ENCODE measurements around the gene G2E3.
"Not testable (repeated sequence)": the region's sequence is repeated elsewhere in the genome, so short reads cannot be mapped to it uniquely, and the experiment has no call there.

Gene G2E3, protein sequence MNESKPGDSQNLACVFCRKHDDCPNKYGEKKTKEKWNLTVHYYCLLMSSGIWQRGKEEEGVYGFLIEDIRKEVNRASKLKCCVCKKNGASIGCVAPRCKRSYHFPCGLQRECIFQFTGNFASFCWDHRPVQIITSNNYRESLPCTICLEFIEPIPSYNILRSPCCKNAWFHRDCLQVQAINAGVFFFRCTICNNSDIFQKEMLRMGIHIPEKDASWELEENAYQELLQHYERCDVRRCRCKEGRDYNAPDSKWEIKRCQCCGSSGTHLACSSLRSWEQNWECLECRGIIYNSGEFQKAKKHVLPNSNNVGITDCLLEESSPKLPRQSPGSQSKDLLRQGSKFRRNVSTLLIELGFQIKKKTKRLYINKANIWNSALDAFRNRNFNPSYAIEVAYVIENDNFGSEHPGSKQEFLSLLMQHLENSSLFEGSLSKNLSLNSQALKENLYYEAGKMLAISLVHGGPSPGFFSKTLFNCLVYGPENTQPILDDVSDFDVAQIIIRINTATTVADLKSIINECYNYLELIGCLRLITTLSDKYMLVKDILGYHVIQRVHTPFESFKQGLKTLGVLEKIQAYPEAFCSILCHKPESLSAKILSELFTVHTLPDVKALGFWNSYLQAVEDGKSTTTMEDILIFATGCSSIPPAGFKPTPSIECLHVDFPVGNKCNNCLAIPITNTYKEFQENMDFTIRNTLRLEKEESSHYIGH

DNA sequence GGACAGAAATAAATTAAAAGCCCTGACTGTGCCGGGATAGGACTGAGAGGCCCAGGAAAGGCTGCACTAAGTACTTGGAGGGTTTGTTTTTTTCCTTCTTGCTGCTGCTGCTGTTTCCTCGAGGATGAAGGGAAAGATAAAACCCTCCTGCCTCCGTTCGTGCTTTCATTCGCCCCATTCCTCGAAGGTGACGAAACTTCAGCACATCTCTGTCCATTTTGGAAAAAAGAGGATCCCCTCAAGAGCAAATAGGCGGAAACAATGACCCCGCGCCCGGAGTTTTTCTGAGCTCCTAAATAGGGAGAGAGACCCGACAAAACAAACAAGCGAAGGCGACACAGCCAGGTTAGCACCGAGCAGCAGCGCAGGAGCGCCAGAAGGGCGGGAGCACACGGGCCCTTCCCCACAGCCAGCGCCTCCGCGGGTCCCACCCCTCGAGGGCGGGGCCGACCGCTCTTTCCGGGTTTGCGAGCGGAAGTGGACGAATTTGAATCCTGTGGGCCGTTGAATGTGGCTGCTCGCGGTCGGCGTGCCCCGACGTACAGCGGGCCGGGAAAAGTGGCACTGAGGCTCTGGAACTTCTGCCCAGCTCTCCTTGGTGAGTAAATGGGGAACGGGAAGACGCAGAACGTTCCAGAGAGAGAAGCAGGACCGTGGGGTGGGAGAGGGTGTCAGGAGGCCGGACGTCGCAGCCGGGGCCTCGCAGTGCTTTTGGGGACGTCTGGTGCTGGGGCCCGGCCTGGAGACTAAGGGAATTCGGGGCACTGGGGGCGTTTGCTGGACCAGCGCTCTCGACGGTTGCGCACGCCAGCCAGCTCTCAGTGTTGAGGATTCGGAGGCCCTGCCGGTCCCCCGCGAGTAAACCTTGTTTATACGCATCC lies at the start of gene G2E3:
Gene G2E3 (plus strand): TSS at position 484 of the 881 bp plus-strand sequence. CDS start 21,922 bp downstream, outside the sequence.
- in situ Hi-C loops (cut with HindIII; ENCODE audit: low sequenced_read_pairs) = no loop called here

DNA sequence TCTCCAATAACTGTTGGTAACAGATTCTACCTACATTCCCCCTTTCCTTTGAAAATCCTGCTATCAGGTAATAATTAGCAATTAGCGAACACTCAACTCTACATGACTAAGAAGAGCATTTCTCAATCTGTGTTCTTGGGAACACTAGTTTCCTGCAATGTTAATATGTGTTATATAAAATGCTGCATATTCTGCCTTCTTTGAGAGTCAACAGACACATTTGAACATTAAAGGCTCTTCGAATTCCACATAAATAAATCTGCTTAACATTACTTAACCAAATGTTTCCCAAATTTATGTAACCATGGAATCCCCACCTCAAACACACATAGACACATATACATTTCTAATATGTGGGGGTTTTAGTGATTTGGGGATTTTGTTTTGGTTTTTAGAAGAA lies 41.2 kb upstream of the G2E3 start:
- in situ Hi-C loops (cut with HindIII; ENCODE audit: low sequenced_read_pairs) = no loop called here

DNA sequence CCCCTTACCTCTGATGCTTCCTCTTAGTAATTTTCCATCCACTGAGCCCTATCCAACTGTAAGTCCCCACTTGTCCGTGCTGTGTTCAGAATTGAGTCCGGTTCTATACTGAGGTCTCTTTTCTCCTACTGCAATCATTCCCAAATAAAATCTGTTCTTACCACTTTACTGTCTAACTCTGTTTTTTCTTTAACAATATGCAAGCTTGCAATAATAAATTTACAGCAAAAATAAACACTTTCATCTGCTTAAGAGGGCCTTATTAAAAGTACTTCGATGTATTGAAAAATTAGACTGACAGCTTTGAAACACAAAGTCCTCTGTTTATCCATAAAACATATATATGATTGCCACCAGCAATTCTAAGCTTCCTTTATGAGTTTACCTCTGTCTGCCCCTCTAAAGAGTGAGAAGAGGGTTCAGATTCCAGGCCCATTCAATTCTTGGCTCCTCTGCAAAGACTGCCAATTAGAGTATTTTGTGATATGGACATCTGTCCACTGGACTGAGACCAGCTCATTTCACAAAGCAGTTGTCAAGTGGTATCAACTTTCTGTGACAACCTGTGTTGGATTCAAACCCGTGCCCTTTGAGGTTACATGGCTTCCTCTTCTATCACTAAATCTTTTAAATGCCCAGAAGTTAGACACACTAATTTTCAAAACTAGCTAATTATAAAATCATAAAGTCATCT lies 39.9 kb upstream of the G2E3 start:
- in situ Hi-C loops (cut with HindIII; ENCODE audit: low sequenced_read_pairs) = no loop called here

DNA sequence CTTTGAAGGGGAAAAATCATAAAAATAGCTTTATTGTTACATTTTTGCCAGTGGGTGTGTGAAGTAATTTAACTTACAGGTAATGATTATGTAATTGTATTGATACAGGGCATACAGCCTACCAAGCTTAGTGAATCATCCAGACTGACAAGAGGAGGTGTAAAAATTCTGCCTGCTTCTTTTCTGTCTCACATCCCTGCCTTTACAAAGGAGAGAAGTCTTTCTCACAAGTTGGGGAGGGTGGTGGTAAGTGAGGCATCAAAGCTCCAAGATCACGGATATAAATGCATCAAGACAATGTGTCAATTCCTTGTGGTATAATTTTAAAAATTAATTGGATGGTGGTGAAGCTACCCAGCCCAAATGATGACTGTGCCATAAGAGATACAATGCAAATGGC lies 39.0 kb upstream of the G2E3 start:
- in situ Hi-C loops (cut with HindIII; ENCODE audit: low sequenced_read_pairs) = no loop called here

DNA sequence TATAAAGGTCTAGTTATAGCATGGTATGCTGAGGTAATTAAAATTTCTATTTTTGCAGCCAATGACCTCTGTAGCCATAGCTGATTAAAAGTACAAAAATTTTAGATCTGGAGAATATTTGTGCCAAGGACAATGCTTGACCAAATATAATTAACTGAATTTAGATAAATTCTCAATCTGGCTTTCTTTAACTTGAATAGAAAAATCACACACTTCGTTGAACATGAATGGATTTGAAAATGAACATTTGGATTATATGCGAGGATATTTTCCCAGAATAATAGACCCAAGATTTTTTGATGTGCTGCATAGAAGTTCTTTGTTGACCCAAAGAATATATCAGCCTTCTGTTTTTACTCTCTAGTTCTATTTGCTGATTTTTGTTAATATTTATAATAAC lies 38.4 kb upstream of the G2E3 start:
- in situ Hi-C loops (cut with HindIII; ENCODE audit: low sequenced_read_pairs) = no loop called here

DNA sequence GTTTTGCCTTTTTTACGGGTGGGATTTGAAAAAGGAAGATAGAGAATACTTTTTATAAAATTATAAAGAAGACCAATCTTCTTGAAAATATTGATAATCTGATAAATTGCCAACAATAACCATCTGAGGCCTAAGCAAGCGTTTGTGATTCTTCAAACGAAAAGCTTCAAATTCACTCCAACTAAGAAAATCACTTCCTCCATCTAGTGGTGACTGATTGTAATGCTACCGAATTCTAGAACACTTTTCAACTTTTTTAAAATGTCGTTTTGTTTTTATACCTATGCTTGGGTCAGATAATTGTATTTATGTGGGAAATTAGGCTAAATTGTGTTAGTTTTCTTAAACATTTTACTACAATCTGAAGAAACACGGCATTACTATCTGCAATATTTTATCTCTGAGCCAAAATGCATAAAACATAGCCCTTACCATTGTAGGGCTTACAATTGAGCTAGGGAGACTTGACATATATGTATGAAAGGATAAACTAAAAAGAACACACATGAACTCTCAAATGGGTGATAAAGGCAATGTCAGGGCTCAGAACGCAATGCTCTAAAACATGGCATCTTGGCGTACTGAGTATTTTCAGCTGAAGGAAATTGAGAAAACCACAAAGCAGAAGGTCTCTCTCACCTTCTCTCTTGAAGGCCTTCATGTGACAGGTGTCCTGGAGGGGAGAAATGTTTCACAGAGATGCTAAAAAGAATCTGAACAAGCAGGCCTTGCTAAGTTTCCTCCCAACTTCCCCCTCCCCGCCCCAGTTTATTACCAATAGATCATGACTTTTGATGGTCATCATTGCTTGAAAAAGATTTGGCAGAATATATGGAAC lies 36.8 kb upstream of the G2E3 start:
- in situ Hi-C loops (cut with HindIII; ENCODE audit: low sequenced_read_pairs) = no loop called here

DNA sequence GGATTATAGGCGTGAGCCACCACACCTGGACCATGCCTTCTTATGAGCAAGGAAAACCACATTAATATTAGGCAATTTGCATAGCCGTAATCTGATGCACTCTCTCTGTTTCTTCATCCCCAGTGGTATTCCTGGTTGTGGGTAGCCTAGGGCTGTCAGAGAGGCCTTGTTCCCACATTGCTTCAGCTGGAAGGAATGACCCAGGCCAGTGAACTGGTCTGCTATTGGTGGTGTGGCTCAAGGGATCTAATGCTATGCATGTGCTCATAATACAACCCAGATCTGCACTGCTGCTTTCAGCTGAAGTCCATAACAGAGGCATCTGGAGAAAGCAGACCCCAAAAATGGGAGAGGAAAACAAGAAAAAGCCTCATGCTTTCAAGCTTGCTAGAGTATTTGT lies 33.1 kb upstream of the G2E3 start:
- in situ Hi-C loops (cut with HindIII; ENCODE audit: low sequenced_read_pairs) = no loop called here

DNA sequence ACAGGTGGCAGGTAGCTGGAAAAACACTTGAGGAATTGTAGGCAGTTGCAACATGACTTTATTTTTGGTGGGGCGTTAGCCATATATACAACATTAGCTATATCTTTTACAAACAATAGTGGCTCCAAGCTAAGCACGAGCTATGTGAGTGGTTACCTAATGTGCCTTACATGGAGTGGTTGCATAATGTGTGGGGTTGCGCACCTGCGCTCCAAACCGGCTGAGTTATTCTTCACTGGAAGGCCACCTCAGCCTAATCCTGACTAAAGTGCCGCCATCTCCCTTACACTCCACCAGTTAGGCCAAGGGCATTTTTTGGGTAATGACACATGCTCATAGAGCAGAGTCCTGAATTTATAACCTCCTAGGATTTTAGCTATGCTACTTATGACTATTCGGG lies 31.8 kb upstream of the G2E3 start:
- in situ Hi-C loops (cut with HindIII; ENCODE audit: low sequenced_read_pairs) = no loop called here

DNA sequence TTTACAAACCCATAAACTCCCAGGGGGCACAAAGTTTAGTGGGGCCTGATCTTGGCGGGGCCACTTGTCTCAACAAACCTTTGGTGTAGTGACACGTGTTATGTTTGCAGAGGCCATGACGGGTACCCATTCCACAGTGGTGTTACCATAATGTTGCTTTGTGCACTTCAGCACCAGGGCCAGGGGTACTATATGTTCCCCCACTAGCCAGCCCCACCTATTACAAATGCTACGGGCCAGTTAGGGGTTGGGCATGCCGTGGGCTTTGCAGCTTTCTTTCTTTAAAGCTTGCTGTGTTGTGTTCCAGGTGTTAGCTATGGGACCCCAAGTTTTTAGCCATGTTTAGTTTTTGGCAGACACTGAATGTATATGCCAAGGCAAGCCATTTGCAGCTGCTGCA lies 30.8 kb upstream of the G2E3 start:
- in situ Hi-C loops (cut with HindIII; ENCODE audit: low sequenced_read_pairs) = no loop called here

DNA sequence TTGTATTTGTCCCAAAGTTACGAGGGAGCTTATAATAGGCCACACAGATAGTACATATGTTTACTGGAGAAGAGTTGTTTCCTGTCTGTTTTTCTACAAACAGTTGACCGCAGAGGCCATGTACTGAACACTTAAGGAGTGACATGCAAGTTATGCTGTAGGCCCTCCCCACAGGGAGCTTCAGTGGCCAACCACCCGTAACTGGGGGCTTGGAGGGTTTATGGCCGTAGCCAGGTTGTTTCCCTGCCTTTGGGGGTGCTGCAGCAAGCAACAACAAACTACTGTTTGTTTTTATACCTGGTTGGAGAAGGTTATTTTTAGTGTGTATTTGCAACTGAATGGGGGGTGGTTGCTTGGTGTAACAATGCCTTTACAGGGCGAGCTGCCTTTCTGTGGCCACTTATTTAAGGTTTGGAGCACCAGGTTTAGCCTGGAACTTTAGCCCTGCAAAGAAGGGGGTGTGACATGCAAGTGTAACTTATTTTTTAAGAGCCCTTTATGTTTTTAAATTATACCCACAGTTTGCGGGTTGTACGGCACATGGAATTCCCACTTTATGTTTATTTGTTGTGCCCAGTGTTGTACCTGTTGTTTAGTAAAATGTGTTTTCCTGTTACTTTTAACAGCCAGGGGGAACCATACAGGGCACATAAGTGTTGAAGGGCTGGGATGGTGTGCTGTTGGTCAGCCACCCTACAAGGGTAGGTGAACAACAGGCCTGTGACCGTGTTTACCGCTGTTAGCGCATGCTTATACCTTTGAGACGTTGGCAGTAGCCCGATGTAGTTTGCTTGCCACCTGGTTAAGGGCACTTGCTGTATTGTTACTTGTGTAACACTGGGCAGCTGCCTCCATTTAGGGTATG lies 29.9 kb upstream of the G2E3 start:
- in situ Hi-C loops (cut with HindIII; ENCODE audit: low sequenced_read_pairs) = no loop called here

DNA sequence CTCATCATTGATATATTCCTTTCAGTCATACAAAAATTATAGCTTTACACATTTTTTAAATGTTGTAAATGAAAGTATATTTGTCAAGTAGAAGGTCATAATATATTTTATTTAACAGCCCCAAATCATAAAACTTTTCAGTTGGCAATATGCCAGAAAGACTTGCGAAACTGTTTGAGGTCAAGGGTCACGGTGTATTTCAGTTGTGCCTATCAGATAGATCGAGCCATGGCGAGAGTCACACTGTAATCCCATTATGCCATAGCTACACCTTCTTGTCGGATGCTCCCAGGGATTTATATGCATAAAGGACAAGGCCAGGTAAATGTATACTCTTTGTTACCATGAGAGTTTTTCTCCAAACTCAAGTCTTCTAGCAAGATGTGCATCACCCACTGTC lies 26.7 kb upstream of the G2E3 start:
- in situ Hi-C loops (cut with HindIII; ENCODE audit: low sequenced_read_pairs) = no loop called here

DNA sequence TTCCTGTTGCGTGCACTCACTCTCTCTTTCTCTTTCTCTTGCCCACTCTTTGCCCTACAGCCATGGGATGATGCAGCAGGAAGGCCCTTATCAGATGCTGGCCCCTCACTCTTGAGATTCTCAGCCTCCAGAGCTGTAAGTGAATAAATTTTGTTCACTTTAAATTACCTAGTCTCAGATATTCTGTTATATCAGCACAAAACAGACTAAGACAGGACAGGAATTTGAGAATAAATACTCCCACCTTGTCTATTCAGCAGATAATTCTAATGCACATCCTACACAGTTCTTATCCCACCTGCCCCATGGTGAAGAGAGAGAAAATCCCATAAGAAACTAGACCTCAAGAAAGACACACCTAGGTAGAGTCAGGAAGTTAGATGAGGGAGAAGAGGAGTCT lies 25.8 kb upstream of the G2E3 start:
- in situ Hi-C loops (cut with HindIII; ENCODE audit: low sequenced_read_pairs) = no loop called here

DNA sequence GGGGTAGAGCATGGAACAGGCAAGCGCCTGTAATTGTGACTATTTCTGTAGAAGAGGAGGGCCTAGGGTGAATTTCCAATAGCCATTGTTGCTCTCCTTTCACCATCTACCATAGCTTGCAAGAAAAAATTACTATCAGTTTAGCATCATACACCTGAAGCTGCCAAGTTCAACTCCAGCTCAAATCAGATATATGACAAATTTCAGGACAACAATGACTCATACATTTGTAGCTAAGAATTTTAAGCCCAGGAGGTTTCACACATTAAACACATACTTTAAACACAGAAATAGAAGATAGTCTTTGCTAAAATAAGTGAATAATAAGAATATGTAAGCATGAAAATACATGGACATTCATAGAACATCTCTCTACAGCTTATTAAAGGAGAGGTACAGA lies 17.6 kb upstream of the G2E3 start:
- in situ Hi-C loops (cut with HindIII; ENCODE audit: low sequenced_read_pairs) = no loop called here

DNA sequence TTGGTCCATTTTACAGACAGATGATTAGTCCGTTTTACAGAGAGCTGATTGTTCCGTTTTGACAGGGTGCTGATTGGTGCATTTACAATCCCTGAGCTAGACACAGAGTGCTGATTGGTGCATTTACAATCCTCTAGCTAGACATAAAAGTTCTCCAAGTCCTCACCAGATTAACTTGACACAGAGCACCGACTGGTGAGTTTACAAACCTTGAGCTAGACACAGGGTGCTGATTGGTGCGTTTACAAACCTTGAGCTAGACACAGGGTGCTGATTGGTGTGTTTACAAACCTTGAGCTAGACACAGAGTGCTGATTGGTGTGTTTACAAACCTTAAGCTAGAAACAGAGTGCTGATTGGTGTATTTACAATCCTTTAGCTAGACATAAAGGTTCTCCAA lies 12.2 kb upstream of the G2E3 start:
- in situ Hi-C loops (cut with HindIII; ENCODE audit: low sequenced_read_pairs) = not testable (repeated sequence)

DNA sequence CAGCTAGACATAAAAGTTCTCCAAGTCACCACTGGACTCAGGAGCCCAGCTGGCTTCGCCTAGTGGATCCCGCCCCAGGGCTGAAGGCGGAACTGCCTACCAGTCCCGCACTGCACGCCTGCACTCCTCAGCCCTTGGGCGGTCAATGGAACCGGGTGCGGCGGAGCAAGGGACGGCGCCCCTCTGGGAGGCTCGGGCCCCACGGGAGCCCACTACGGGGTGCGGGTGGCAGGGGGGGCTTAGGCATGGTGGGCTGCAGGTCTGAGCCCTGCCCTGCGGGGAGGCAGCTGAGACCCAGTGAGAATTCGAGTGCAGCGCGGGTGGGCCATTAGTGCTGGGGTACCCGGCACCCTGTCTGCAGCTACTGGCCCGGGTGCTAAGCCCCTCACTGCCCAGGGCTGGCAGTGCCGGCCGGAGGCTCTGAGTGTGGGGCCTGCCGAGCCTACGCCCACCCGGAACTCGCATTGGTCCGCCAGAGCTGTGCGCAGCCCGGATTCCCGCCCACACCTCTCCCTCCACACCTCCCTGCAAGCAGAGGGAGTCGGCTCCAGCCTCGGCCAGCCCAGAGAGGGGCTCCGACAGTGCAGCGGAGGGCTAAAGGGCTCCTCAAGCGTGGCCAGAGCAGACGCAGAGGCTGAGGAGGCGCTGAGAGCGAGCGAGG lies 11.4 kb upstream of the G2E3 start:
- in situ Hi-C loops (cut with HindIII; ENCODE audit: low sequenced_read_pairs) = no loop called here

DNA sequence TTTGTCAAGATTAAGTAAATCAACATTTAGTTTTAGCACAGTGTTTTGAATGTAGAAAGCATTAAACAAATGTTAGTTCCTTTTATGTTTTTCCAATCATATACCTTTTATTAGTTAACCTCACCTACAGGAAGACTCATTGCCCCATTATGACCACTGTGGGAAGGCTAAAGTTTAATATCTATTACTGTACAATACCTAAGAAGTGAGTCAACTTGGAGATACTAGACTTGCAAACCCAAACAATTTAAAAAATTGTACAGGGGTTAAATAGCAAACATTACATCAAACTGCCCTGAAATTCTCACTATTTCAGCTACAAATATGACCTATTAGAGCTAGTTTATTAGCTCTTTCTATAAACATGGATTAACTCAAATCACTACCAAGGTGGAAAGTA lies 8.6 kb upstream of the G2E3 start:
- in situ Hi-C loops (cut with HindIII; ENCODE audit: low sequenced_read_pairs) = no loop called here

DNA sequence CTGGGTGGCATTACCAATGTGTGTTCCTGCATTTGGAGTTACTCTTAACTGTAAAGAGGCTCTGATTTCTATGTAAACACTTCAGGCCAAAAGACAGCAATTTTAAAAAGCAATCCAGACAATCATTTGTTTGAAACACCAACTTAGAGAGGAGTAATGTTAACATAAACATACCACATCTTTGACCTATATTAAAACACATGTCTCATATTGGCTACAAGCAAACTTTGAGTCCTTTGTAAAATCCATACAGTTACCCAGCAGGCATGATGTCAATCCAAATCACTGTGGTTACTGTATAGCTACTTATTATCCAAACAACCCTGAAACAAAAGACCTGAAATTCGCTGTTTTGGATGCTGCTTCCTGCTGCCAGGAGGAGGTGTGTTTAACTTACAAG lies 7.5 kb upstream of the G2E3 start:
- in situ Hi-C loops (cut with HindIII; ENCODE audit: low sequenced_read_pairs) = no loop called here

DNA sequence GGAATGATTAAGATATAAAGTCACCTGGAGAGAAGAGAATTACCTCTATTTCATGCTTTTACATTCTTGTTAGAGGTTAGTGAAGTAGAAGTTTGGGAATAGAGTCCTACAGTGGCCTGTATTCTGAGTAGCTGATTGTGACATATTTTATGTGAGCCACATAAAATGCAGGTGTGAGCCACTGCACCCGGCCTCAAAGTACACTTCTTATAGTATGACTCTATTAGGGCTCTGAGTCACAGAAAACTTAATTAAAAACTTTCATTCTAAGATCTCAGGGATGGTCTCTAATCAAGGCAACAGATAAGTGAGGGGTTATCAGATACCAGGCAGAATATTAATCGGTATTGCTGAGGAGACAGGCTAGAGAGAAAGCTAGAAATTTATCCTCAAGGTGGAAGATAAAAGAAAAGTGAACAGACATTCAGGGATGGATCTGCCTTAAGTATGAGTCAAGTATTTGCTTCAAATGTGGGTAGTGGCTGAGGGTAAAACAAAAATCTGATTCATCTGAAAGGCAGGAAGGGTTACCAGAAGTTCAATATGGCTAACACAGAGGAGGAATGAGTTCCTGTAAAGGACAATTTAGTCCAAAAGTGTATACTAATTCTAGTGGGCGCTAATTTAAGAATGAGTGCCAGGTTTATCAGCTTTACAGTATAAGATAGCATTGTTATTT lies 5.5 kb upstream of the G2E3 start:
- in situ Hi-C loops (cut with HindIII; ENCODE audit: low sequenced_read_pairs) = no loop called here
